ENCODE data around the gene NUCKS1. TPM values are rescaled to one million over a fixed set of nuclear protein-coding genes. Genes with fewer than 3 reads are reported as not detected.

NUCKS1 gene
- total RNA-seq, 1 experiment from 2014 or later: 184 TPM

DNA sequence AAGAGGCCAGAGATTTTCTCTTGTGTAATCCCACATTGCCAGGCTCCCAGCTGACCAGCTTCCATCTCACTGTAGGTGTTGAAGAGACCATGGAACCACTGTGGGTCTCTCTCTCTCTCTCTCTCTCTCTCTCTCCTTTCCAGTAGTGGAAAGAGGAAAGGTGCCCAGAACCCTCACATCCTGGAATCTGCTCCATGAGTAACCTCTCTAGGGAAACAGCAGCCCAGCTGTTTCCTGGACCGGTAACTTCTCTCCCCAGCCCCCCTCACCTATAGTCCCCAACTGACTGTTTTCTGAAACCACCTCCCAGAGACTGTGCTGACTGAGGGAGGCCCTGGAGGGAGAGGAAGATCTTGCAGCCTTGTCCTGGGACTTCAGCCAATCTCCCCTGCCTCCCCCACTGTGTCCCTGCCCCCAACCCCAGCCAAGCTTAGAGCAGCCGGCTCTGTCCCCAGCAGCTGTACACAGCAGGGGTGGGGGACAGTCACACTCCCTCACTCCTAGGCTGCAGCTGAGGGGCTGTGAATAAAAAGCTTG, 49.0 kb downstream of the NUCKS1 start:
- no peak for DNase-seq (ENCODE audit: low read depth)

DNA sequence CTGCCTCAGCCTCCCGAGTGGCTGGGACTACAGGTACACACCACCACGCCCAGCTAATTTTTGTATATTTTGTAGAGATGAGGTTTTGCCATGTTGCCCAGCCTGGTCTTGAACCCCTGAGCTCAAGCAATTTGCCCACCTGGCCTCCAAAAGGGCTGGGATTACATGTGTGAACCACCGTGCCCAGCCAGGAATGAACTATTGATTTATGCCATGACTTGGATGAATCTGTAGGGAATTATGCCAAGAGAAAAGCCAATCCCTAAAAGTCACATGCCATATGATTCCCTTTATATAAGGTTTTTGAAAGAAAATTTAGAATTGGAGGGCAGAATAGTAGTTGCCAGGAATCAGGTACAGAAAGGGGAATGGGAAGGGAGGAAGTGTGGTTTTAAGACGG, 50.6 kb downstream of the NUCKS1 start:
- no peak for DNase-seq (ENCODE audit: low read depth)

DNA sequence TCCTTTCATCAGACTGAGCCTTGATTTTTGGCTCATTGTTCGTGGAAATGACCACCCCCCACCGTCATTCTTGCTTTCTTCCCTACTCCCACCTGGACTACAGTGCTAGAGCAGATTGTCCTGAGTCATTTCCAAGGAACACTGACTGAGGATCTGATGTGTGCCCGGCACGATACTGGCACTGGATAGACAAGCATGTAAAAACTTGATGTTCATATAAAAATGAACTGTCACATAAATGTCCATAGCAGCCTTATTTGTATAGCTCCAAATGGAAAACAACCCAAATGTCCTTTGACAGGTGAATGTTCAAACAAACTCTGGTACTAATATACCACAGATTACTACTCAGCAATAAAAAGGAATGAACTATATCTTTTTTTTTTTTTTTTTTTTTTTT, 51.1 kb downstream of the NUCKS1 start:
- DNase-seq (ENCODE audit: low read depth): no peak

DNA sequence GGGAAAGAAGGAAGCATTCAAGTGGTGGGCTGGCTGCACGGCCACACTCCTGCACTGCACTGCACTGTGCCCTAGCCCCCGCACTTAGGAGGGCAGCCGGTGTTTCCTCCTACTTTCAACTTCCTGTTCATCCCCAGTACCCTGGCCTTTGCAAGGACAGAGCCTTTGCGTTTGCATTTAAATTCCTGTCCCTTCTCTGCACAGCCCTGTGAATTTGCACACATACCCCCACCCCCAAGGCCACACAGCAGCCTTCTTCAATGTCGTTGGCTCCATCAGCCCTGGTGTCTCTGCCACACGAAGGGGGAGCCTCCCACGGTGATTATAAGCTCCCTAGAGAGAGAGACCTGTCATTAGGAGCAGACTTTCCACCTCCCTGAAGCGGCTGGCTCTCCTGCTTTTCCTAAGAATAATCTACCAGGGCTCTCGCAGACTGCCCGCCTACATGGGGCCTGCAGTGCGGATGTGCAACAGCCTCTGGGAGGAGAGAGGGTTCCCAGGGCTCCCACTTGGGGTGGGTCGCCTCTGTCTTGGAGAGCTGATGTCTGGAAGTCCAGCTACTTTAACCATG, 56.5 kb downstream of the NUCKS1 start:
- no peak for DNase-seq (ENCODE audit: low read depth)

DNA sequence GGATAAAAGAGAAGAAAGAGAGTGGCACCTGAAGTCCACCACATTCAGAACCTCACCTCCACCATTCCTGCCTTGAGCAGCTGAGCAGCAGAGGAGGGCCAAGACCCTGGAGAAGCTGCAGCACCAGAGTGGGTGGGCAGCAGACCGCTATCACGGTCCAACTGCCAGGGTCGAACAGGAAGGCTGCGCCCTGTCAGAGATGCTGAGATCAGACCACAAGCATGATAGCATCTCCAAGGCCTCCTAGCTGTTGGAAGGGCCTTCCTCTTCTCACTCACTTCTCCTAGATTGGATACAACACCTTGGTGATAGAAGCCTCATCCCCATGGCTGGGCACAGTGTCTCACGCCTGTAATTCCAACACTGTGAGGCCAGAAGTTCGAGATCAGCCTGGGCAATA, 57.6 kb downstream of the NUCKS1 start:
- DNase-seq (ENCODE audit: low read depth): no peak

DNA sequence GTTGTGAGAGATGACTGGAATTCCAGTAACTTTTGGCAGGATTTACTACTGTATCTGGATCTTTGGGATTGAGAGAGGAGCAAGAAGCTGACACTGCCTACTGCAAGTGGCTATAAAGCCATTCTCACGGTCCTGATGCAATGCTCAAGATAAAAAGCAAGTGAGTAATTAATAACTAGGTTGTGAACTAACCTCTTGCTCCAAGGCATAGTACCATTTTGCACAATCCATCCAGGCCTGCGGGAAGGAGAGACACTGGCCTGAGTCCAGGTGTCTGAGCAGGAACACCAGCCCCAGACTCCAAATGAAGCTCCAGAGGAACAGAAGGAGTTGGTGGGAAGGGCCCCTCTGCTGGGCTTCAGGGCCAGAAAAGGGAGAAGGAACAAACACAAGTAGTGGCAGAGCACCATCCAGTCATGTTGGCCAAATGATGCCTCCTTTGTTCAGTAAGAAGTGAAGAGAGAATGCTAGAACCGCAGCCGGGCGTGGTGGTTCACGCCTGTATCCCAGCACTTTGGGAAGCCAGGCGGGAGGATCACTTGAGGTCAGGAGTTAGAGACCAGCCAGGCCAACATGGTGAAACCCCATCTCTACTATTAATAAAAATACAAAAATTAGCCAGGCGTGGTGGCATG, 59.7 kb downstream of the NUCKS1 start:
- DNase-seq (ENCODE audit: low read depth): no peak

DNA sequence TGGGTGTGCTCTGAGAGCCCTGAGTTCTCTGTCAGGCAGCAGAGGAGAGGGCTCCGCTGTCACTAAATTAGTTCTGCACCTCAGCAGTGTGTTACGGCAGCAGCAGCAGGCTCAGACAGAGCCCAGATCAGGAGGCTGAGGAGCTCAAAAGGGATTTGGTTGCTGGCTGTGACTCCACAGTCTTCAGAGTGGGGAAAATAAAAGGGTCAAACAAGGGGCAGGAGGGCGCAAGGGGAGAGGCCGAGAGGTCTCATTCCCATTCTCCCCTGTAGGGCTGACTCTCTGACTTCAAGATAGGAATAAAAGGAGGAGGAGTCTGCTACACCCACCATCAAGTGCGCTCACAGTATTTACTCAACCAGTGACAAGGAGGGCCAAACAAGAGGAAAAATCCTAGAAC, 60.5 kb downstream of the NUCKS1 start:
- DNase-seq (ENCODE audit: low read depth): no peak

DNA sequence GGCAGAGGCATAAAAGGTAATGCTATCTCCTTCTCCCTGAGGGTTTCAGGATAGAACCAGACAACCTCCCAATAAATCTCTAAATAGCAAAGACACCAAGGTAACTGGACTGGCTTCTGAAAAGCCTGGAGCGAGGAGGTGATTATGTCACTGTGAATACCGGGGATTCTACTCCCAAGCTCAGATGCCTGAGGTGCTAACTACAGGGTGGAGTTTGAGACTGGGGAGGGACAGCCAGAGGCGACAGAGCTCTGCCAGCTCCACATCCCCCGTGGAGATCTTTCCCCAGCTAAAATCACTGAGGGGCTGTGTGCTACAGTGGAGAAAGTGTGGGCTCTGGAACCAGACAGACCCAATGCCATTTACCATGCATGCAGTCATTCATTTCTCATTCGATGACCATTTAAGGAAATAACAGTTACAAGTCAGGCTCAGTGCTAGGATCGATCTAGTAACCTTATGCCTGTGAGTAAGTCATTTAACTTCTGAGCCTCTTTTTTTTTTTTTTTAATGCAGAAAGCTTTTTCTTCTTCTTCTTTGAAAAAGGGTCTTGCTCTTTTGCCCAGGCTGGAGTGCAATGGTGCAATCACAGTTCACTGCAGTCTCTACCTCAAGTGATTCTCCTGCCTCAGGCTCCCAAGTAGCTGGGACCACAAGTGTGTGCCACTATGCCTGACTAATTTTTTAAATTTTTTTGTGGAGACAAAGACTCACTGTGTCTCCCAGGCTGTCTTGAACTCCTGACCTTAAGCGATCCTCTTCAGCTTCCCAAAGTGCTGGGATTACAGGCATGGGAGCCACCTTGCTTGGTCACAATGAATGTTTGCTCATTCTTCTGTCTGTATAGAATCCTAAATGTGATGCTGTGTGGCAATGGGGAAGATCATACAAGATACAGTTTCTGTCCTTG, 61.6 kb downstream of the NUCKS1 start:
- DNase-seq (ENCODE audit: low read depth): no peak

DNA sequence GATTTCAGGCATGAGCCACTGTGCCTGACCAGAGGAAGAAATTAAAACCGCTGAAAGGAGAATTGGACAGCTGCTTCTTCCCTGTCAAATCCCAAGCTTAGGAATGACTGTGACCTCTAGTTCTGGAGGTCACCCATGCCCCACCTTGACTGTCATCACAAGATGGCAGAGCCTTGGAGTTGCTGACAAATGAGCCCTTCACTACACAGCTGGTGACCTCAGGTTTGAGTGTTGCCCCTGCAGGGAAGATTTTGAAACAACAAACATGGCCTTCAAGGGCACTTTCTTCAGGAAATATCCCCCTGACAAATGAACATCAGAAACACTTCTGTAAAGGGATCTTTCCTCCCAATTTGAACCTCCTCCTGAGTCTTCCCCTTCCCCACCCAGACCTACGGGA, 62.7 kb downstream of the NUCKS1 start:
- DNase-seq (ENCODE audit: low read depth): no peak

DNA sequence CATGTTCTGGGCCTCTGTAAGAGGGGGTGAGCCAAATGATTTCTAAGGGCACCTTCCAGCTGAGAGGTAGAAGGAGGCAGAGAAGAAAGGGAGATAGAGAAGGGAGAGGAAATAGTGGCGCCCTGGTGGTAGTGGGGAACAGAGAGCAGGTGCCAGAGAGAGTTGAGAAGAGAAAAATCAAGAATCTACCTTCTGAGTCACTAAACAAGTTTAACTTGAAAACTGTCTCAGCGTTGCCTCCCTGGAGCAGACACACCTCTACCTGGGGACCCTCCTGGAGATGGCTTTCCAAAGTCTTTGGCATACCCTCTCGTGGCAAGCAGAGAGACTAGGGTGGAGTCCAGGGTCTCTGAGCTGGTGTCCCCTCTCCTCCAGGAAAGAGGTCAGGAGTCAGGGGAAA, 68.6 kb downstream of the NUCKS1 start:
- DNase-seq (ENCODE audit: low read depth): no peak

DNA sequence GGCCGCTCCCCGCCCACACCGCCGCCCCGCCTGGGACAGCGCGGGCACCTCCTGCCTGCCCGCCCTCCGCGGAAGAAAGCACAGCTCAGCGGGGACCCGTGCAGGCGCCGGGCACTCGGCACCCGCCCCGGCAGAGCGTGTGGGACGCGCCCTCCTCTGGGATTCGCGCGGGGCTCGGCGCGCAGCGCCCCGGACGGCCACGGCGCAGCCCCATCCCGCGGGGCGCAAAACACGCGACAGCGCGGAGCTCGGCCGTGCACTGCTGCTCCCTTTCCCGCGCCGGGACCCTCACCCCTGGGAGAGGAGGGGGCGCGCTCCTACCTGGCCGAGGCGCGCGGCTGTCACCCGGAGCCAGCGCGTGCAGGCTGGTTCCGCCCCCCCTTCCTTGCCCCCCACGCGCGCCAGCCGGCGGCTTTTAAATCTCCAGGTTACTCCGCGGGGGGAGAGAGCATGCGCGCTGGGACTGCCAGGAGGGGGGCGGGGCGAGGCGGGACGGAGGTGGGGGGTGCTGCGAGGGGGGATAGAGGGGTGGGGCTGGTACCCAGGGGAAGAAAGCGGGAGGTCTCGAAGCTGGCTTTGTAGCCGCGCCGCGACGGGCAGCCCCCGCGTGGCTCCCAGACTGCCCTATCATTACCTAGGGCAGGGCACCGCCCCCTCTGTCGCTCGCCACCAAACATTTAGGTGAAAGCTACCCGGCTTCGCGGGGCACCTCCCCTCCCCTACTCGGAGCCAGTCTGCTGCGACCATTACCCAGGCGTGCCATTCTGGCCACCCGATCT, 69.7 kb downstream of the NUCKS1 start, which contains the start of gene SLC45A3:
TSS of gene SLC45A3 (minus strand) at position 437 of the 779 bp plus-strand sequence. CDS start 15,853 bp downstream, outside the sequence.
- DNase-seq (ENCODE audit: low read depth): peak; percentile 54

DNA sequence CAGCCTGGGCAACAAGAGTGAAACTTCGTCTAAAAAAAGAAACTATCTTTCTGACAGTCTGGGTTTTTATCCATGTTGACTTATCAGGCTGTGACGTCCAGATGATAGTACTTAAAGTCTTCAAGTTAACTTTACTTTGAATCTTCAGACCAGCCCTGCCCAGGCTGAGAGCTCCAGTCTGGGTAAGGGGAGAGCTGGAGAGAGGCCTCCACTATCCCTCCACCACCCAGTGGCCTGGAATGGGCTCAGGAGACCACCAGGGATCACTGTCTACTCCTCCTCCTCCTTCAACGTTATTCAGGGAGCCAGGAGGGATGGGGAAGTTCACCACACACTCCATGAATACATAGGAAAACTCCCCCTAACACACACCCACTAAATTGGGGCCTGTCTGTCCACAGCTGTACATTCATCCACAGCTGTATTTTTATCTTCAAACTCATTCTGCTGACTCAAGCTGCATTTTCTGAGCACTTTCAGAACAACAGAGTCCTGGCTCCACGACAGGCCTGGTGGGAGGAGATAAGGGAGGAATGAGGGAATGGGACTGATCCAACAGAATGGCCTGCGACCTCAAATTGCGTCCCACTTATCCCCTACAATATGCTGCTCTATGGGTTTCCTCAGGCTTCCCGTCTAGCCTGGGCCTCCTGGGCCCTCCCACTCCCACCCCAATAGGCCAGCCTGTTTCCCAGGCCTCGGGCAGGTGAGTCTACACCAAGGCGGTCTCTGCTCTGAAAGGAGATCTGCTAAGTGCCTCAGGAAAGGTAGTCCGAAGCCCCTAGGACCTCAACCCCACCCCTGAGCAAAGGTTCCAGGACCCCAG, 71.5 kb downstream of the NUCKS1 start:
- no peak for DNase-seq (ENCODE audit: low read depth)

DNA sequence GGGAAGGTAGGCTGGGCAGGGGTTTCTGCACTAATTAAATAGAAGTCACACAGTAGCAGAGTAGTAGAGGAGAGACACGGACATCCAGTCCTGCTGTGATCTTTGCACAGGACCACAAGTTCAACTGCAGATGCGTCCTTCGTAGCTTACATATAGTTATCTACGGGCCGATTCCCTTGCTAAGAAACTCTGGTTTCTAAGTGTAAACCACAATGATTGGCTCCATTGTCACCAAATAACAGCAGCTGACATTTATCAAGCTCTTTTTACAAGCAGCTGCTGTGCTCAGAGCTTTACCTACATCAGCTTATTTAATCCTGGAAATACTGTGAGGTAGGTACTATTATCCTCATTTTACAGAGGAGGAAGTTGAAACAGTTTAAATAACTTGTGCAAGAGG, 72.8 kb downstream of the NUCKS1 start:
- no peak for DNase-seq (ENCODE audit: low read depth)

DNA sequence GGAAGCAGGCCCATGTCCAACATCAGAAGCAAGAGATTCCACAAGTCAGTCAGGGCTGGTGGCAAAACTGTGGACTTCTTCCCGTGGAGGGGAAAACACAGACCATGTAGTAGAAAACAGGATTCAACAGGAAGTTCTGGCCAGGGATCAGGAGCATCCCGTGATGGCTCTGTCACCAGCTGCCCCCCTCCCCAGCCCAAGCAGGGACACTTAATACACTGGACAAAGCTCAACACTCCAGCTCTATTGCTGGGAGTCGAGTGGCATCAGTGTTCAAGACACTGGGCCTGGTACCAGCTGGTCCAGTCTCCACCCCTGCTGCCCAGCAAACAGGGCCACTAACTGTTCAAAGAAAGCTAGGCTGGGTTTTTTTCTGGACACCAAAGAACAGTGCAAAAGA, 73.4 kb downstream of the NUCKS1 start:
- no peak for DNase-seq (ENCODE audit: low read depth)

DNA sequence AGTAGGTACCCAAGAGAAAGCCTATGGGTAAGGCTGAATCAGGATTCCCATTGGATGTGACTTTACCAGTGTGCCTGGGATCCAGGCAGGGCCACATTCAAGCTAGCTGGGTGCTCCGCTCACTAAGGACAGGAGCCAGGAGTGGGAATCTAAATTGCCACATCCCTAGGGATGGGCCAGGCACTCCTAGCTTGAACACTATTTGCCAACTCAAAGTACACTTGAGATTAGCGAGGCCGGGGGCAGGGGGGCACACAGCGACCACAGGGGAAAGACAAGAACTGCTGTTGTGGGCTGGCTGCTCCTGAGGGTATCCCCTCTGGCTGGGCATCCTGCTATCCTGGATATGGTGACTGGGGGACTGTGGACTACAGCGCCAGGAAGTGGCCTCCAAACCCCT, 74.0 kb downstream of the NUCKS1 start:
- DNase-seq (ENCODE audit: low read depth): no peak

DNA sequence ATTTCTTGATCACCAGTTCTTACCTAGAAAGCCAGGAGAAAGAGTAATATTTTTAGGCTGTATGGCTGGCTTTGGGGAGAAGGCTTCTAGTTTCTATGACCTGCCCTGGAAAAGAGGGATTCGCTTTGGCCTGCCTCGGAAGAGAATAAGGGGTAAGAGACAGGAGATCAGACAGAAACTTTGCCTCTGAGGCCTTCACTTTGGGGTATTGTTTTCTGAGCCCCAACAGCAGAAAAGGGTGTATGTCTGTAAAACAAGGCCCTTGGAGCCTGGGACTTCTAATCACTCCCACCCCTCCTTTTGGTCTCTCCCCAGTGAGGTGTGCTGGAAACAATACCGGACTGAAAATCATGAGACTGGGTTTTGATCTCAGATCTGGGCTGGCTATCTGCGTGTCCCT, 74.7 kb downstream of the NUCKS1 start:
- no peak for DNase-seq (ENCODE audit: low read depth)

DNA sequence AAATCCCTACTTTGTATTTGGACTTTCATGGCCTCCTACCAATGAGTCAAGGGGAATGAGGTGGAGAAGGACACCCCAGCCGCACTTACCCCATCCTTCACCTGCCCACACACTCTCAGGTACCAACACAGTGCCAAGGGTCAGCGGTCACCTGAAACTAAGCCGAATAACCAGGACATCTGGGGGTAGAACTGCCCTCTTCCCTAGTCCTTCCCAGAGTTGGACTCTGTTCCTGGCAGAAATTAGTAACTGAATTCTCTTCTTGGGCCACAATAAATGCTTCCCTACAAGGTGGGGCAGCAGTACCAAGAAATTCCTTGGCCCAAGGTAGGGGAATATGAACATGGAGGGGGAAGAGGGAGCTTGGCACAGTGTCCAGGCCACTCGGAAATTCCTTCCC, 77.0 kb downstream of the NUCKS1 start:
- no peak for DNase-seq (ENCODE audit: low read depth)

DNA sequence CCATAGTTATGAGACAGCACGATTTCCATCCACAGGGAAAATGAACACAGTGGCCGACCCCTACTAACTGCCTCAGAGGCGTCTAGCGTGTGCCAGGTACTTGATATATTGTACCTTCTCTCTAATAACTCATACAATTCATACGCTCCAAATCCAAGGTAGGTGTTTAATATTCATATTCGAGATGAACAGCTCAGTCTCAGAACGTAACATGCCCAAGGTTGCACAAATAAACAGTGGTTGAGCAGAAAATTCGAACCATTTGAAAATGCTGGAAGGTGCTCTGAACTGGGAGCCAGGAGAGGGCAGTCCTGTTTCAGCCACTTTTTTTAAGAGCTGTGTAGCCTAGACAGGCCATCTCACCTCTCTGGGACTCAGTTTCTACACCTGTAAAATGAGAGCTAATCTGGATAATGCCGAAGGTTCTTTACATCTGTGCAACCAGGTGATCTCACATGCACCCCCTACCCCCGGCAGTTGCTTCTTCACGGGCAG, 77.5 kb downstream of the NUCKS1 start:
- DNase-seq (ENCODE audit: low read depth): no peak

DNA sequence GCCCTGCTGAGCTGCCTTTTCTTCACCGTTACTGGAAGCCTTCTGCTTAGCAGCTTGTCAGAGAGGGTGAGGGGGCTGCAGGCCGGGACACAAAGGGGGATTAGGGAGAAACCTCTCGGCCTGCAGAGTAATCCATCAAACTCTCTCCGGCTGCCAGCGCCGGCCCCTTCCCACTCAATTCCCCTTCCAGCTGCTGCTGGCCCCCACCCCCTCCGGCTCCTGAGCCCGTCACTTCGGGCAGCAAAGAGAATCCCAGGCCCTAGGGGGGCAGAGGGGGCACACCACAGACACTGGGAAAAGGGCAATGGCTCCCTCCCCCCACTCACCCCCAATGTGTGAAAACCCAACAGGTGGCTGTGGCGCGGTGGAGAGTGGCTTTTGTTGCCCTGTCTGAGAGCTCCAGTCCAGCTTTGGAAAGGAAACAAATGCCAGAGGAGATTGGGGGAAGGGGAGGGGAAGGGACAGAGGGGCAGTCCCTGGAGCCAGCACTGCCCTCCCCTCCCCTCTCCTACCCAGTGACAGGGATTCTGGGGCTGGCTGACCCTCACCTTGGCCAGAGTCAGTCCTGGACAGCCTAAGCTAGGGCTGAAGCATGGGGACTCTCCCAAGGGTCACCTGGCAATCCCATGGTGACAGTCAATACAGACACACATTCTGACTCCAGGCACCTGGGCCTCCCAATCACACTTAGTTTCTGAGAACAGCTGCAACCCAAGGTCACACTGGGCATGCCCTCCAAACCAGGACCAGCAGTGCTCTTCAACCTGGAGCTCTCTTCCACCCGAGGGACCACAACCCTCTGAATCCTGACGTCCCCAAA, 79.2 kb downstream of the NUCKS1 start:
- DNase-seq (ENCODE audit: low read depth): no peak

DNA sequence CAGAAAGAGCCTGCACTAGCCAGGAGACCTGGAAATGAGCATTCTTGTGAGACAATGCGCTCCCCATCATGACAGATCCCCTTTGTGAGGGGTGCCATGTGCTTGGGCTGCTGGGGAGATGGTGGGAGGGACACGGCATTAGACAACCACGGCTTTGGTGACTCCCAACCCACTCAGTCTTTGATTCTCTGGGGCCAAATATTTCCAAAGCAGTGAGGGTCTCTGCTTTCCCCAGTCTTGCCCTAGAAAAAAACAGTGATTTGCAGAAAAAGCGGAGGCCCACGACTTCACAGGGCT, 79.9 kb downstream of the NUCKS1 start:
- DNase-seq (ENCODE audit: low read depth): no peak
